Measurements from ENCODE around the gene CENPK.
"Not testable (repeated sequence)": the region's sequence is repeated elsewhere in the genome, so short reads cannot be mapped to it uniquely, and the experiment has no call there.

CENPK gene

GRCh38 chr5:65562731-65563701, at the start of gene CENPK, which contains the start of gene PPWD1:
TSS of gene CENPK (minus strand) at chr5:65563168. CDS start at chr5:65554907, 8,261 bp downstream.
TSS of gene PPWD1 (plus strand) at chr5:65563296. CDS start at chr5:65563311, 15 bp downstream.
- H3K9me2 ChIP-seq (replicated peaks; ENCODE audit: insufficient read depth, low read length), result no peaks in the 10 kb centered on the region
- peak within 1 kb of the TSS; percentile 98 for H3K4me3 ChIP-seq (ENCODE audit: insufficient read depth, low read length, poor library complexity, severe bottlenecking)
- peaks cover 30% of the 10 kb centered on the region; the same call in 1 of the 2 replicates for H3K36me3 ChIP-seq (ENCODE audit: low read length)
- peak within 1 kb of the TSS; percentile 86 for H2AFZ ChIP-seq (ENCODE audit: low read depth, low read length, severe bottlenecking)
- peaks cover 77% of the 10 kb centered on the region for H3K79me2 ChIP-seq (ENCODE audit: insufficient read depth, low read length)
- H3K27me3 ChIP-seq (ENCODE audit: low read length), result no peaks in the 10 kb centered on the region
- H3F3A ChIP-seq (ENCODE audit: insufficient read depth), result peaks cover 13% of the 10 kb centered on the region; the same call in 1 of the 2 replicates
- H3K9ac ChIP-seq (ENCODE audit: low read length), result peak within 1 kb of the TSS; percentile 91
- no peak for TF ChIP-seq EZH2phosphoT487 (conservative IDR thresholded peaks at IDR 0.05; ENCODE audit: low read length)
- TF ChIP-seq, protein P1, sequence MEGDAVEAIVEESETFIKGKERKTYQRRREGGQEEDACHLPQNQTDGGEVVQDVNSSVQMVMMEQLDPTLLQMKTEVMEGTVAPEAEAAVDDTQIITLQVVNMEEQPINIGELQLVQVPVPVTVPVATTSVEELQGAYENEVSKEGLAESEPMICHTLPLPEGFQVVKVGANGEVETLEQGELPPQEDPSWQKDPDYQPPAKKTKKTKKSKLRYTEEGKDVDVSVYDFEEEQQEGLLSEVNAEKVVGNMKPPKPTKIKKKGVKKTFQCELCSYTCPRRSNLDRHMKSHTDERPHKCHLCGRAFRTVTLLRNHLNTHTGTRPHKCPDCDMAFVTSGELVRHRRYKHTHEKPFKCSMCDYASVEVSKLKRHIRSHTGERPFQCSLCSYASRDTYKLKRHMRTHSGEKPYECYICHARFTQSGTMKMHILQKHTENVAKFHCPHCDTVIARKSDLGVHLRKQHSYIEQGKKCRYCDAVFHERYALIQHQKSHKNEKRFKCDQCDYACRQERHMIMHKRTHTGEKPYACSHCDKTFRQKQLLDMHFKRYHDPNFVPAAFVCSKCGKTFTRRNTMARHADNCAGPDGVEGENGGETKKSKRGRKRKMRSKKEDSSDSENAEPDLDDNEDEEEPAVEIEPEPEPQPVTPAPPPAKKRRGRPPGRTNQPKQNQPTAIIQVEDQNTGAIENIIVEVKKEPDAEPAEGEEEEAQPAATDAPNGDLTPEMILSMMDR (IDR thresholded peaks at IDR 0.05; ENCODE audit: insufficient read depth, low read length, poor library complexity, severe bottlenecking), result no peak
- peak within 1 kb of the TSS; percentile 79 for H3K27ac ChIP-seq (ENCODE audit: low read depth, low read length)
- H4K20me1 ChIP-seq (ENCODE audit: low read depth, low read length), result no peaks in the 10 kb centered on the region
- peak within 1 kb of the TSS; percentile 90 for H3K4me2 ChIP-seq (ENCODE audit: low read depth, low read length, poor library complexity, severe bottlenecking)
- no peaks in the 10 kb centered on the region for H3K9me3 ChIP-seq (ENCODE audit: insufficient read depth, low read length)

DNA sequence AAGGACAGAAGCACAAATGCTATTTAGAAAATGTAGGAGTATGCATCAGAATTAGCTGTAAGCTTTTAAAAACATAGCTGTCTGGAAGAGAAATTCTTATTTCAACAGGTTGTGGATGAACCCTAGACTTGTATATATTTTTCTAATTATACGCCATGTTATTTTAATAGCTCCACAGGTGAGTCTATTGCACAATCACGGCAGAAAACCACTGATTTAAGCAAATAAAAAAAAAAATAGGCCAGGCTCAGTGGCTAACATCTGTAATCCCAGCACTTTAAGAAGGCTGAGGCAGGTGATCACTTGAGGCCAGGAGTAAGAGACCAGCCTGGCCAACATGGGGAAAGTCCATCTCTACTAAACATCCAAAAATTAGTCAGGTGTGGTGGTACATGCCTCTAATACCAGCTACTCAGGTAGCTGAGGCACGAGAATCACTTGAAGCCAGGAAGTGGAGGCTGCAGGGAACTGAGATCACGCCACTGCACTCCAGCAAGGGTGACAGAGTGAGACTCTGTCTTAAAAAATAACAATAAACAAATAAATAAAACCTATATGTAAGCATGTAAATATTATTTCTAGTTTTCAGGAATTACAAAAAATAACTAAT, 49.4 kb upstream of the CENPK start:
- Histone ChIP-seq H3K27ac (ENCODE audit: low read depth, low read length) (no peak overlapping the region), H3K9me3 (ENCODE audit: insufficient read depth, low read length) (no peaks in the 10 kb centered on the region), H3K27me3 (ENCODE audit: low read length) (no peaks in the 10 kb centered on the region), H3K9me2 (replicated peaks; ENCODE audit: insufficient read depth, low read length) (no peaks in the 10 kb centered on the region), H4K20me1 (ENCODE audit: low read depth, low read length) (no peaks in the 10 kb centered on the region), H3K4me2 (ENCODE audit: low read depth, low read length, poor library complexity, severe bottlenecking) (no peak overlapping the region), H3K9ac (ENCODE audit: low read length) (no peak overlapping the region), H2AFZ (ENCODE audit: low read depth, low read length, severe bottlenecking) (no peak overlapping the region), H3K4me3 (ENCODE audit: insufficient read depth, low read length, poor library complexity, severe bottlenecking) (no peak overlapping the region), H3K36me3 (ENCODE audit: low read length) (peaks cover 14% of the 10 kb centered on the region; the same call in 1 of the 2 replicates), H3K79me2 (ENCODE audit: insufficient read depth, low read length) (no peaks in the 10 kb centered on the region), H3F3A (ENCODE audit: insufficient read depth) (no peaks in the 10 kb centered on the region)
- TF ChIP-seq EZH2phosphoT487 (conservative IDR thresholded peaks at IDR 0.05; ENCODE audit: low read length), result no peak
- TF ChIP-seq, protein P1 (IDR thresholded peaks at IDR 0.05; ENCODE audit: insufficient read depth, low read length, poor library complexity, severe bottlenecking), result no peak

GRCh38 chr5:65611524-65611923, 48.6 kb upstream of the CENPK start:
- no peaks in the 10 kb centered on the region for H3K9me3 ChIP-seq (ENCODE audit: insufficient read depth, low read length)
- H2AFZ ChIP-seq (ENCODE audit: low read depth, low read length, severe bottlenecking), result no peak overlapping the region
- no peak overlapping the region for H3K9ac ChIP-seq (ENCODE audit: low read length)
- H3K4me2 ChIP-seq (ENCODE audit: low read depth, low read length, poor library complexity, severe bottlenecking), result no peak overlapping the region
- H3K27me3 ChIP-seq (ENCODE audit: low read length), result no peaks in the 10 kb centered on the region
- H3K4me3 ChIP-seq (ENCODE audit: insufficient read depth, low read length, poor library complexity, severe bottlenecking), result no peak overlapping the region
- H3F3A ChIP-seq (ENCODE audit: insufficient read depth), result no peaks in the 10 kb centered on the region
- no peak for TF ChIP-seq EZH2phosphoT487 (conservative IDR thresholded peaks at IDR 0.05; ENCODE audit: low read length)
- TF ChIP-seq, protein P1 (IDR thresholded peaks at IDR 0.05; ENCODE audit: insufficient read depth, low read length, poor library complexity, severe bottlenecking), result no peak
- peaks cover 19% of the 10 kb centered on the region; the same call in 1 of the 2 replicates for H3K36me3 ChIP-seq (ENCODE audit: low read length)
- H3K79me2 ChIP-seq (ENCODE audit: insufficient read depth, low read length), result no peaks in the 10 kb centered on the region
- no peaks in the 10 kb centered on the region for H3K9me2 ChIP-seq (replicated peaks; ENCODE audit: insufficient read depth, low read length)
- H4K20me1 ChIP-seq (ENCODE audit: low read depth, low read length), result no peaks in the 10 kb centered on the region
- H3K27ac ChIP-seq (ENCODE audit: low read depth, low read length), result no peak overlapping the region

- not testable (repeated sequence) for H3K4me3 ChIP-seq (ENCODE audit: insufficient read depth, low read length, poor library complexity, severe bottlenecking); H2AFZ ChIP-seq (ENCODE audit: low read depth, low read length, severe bottlenecking); H3K79me2 ChIP-seq (ENCODE audit: insufficient read depth, low read length); H3K9me3 ChIP-seq (ENCODE audit: insufficient read depth, low read length); H3K27ac ChIP-seq (ENCODE audit: low read depth, low read length); H3K27me3 ChIP-seq (ENCODE audit: low read length); H3K4me2 ChIP-seq (ENCODE audit: low read depth, low read length, poor library complexity, severe bottlenecking); H3F3A ChIP-seq (ENCODE audit: insufficient read depth); H4K20me1 ChIP-seq (ENCODE audit: low read depth, low read length); H3K9ac ChIP-seq (ENCODE audit: low read length); H3K9me2 ChIP-seq (replicated peaks; ENCODE audit: insufficient read depth, low read length)
- H3K36me3 ChIP-seq (ENCODE audit: low read length), result peaks cover 43% of the 10 kb centered on the region
Measured at GRCh38 chr5:65601761-65602160, 38.8 kb upstream of the CENPK start.

Data from SU-DHL-6 (cell line).